Activated gamma-delta T cell treated with Interleukin-2 at 50 U/mL for 16 hours (primary cell): Measurements from ENCODE around the gene HEXD.
"Not testable (repeated sequence)": the region's sequence is repeated elsewhere in the genome, so short reads cannot be mapped to it uniquely, and the experiment has no call there.

ENCODE experiments used
- DNase-seq: peaks from one replicate; pipeline ENCODE4 v3.0.0-alpha.2; 2020

HEXD gene

GRCh38 chr17:82397449-82398335, 20.5 kb upstream of the HEXD start:
- DNase-seq, result no peak

GRCh38 chr17:82399041-82399441, 19.1 kb upstream of the HEXD start:
- no peak for DNase-seq

GRCh38 chr17:82399601-82400101, 18.5 kb upstream of the HEXD start:
- DNase-seq, result no peak

GRCh38 chr17:82400206-82400605, 17.9 kb upstream of the HEXD start:
- DNase-seq, result no peak

- DNase-seq, result peak; percentile 39
Measured at GRCh38 chr17:82400830-82401229, 17.3 kb upstream of the HEXD start.

- no peak for DNase-seq
Measured at GRCh38 chr17:82402865-82403264, 15.3 kb upstream of the HEXD start.

GRCh38 chr17:82403662-82404660, 14.2 kb upstream of the HEXD start:
- DNase-seq, result no peak

- no peak for DNase-seq
Measured at GRCh38 chr17:82405051-82405450, 13.1 kb upstream of the HEXD start.

- DNase-seq, result no peak
Measured at GRCh38 chr17:82406131-82406671, 11.9 kb upstream of the HEXD start.

- DNase-seq, result no peak
Measured at GRCh38 chr17:82407255-82407654, 10.9 kb upstream of the HEXD start.

GRCh38 chr17:82408288-82408937, 9.7 kb upstream of the HEXD start:
- no peak for DNase-seq

- DNase-seq, result no peak
Measured at GRCh38 chr17:82408938-82409318, 9.2 kb upstream of the HEXD start.

- no peak for DNase-seq
Measured at GRCh38 chr17:82410014-82410716, 8.0 kb upstream of the HEXD start.

GRCh38 chr17:82411396-82412053, 6.6 kb upstream of the HEXD start:
- no peak for DNase-seq

- DNase-seq, result not testable (repeated sequence)
Measured at GRCh38 chr17:82412081-82412480, 6.1 kb upstream of the HEXD start.

GRCh38 chr17:82412535-82413520, 5.3 kb upstream of the HEXD start:
- DNase-seq, result no peak

- DNase-seq, result peak; percentile 70
Measured at GRCh38 chr17:82414548-82415281, 3.4 kb upstream of the HEXD start.

- no peak for DNase-seq
Measured at GRCh38 chr17:82415336-82415735, 2.8 kb upstream of the HEXD start.

- no peak for DNase-seq
Measured at GRCh38 chr17:82415786-82416185, 2.4 kb upstream of the HEXD start.
